Measurements from ENCODE around the gene OSBPL9. TPM values are rescaled to one million over a fixed set of nuclear protein-coding genes. Genes with fewer than 3 reads are reported as not detected.

The OSBPL9 gene
- total RNA-seq, 2 donors from 2014 or later: 94.1 to 114 TPM

DNA sequence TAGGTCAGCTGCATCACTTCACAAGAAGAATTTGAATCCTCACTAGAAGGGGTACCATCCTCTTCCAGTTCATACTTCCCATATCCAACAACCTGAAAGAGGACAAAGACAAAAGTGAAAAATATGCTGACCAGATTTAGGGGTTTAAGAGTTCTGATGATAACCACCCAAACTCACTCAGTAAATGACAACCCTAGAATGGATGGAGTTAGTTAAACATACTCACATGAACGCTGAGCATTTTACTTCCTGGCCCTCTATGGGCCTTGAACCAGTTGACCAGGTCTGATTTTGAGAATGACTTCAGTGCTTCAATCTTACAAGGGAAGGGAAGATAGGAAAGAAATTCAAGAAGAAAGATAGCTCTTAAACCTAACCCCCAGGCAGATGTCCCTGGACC is 172.4 kb downstream of the OSBPL9 start:
- Histone ChIP-seq H3K4me1 (ENCODE audit: control insufficient read depth in 1 of 2, low read depth in 2 of 2) (no peaks in the 10 kb centered on the region), H3K27me3 (replicated peaks; ENCODE audit: insufficient read depth) (no peaks in the 10 kb centered on the region), H3K9me3 (no peaks in the 10 kb centered on the region), H3K4me3 (no peak overlapping the region), H3K27ac (no peak overlapping the region), H3K36me3 (peaks cover 48% of the 10 kb centered on the region)
- ATAC-seq (ENCODE audit: insufficient number of reproducible peaks, low FRiP score, low read depth): no peak
- TF ChIP-seq, protein P1, sequence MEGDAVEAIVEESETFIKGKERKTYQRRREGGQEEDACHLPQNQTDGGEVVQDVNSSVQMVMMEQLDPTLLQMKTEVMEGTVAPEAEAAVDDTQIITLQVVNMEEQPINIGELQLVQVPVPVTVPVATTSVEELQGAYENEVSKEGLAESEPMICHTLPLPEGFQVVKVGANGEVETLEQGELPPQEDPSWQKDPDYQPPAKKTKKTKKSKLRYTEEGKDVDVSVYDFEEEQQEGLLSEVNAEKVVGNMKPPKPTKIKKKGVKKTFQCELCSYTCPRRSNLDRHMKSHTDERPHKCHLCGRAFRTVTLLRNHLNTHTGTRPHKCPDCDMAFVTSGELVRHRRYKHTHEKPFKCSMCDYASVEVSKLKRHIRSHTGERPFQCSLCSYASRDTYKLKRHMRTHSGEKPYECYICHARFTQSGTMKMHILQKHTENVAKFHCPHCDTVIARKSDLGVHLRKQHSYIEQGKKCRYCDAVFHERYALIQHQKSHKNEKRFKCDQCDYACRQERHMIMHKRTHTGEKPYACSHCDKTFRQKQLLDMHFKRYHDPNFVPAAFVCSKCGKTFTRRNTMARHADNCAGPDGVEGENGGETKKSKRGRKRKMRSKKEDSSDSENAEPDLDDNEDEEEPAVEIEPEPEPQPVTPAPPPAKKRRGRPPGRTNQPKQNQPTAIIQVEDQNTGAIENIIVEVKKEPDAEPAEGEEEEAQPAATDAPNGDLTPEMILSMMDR (IDR thresholded peaks at IDR 0.05): no peak
- DNase-seq (ENCODE audit: low spot score): no peak

DNA sequence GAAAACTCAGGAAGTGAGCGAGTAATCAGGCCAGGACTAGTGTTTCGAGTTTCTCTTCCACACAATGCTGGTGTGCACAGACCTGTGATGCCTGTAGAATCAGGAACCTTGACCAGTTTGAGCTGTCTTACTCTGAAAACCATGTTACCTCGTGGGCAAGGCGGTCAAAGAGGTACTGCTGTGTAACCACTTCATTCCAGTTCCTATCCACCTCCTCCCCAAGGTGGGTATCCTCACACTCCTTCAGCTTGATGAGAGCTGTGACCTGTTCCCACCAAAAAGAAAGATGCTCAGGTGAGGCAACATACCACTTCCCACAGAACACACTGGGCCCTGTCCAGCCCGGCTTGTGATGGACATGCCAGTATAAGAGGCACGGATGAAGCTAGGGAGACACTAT is 173.5 kb downstream of the OSBPL9 start:
- ATAC-seq (ENCODE audit: insufficient number of reproducible peaks, low FRiP score, low read depth): no peak
- Histone ChIP-seq H3K27ac (no peak overlapping the region), H3K4me1 (ENCODE audit: control insufficient read depth in 1 of 2, low read depth in 2 of 2) (no peaks in the 10 kb centered on the region), H3K36me3 (peaks cover 44% of the 10 kb centered on the region), H3K9me3 (no peaks in the 10 kb centered on the region), H3K27me3 (replicated peaks; ENCODE audit: insufficient read depth) (no peaks in the 10 kb centered on the region), H3K4me3 (no peak overlapping the region)
- TF ChIP-seq, protein P1 (IDR thresholded peaks at IDR 0.05): no peak
- no peak for DNase-seq (ENCODE audit: low spot score)

DNA sequence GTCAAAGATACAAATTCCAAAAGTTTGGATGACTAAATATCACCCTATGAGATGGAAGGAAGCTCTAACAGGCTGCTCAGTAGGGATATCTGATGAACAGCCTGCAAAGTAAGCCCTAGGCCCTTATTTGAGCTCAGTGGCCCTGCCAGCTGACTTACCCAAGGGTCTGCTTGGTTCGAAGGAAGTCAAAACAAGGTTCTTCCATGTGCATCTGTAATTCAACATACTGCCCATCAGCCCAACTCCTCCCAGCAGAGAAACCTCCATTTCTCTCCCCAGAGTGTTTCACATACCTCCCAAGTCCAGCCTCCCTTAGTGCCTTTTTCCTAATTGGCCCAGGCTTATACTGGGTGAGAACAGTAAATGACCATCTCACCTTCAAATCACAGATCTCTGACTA is 175.0 kb downstream of the OSBPL9 start:
- H3K4me1 ChIP-seq (ENCODE audit: control insufficient read depth in 1 of 2, low read depth in 2 of 2): no peaks in the 10 kb centered on the region
- TF ChIP-seq, protein P1 (IDR thresholded peaks at IDR 0.05): no peak
- H3K9me3 ChIP-seq: no peaks in the 10 kb centered on the region
- H3K36me3 ChIP-seq: peaks cover 43% of the 10 kb centered on the region
- H3K4me3 ChIP-seq: no peak overlapping the region
- no peak overlapping the region for H3K27ac ChIP-seq
- no peak for DNase-seq (ENCODE audit: low spot score)
- H3K27me3 ChIP-seq (replicated peaks; ENCODE audit: insufficient read depth): no peaks in the 10 kb centered on the region
- no peak for ATAC-seq (ENCODE audit: insufficient number of reproducible peaks, low FRiP score, low read depth)

DNA sequence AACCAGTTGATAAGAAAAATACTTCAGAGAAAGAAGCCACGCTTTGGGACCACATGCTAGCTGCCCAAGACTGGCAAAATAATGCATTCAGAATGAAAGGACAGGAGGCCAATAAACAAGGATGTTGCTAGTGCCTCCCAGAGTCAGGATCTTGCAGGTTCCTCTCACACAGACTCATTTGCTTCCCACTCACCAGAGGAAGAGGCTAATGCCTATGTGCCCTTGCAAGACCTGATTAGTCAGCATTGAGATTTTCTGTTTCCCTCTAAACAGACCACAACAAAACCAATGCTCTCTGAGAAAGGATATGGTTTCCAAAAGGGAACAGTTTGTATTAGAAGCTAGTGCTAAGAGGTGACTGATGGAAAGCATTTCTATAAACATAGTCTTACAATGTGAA is 176.0 kb downstream of the OSBPL9 start:
- no peaks in the 10 kb centered on the region for H3K9me3 ChIP-seq
- DNase-seq (ENCODE audit: low spot score) (no peak), ATAC-seq (ENCODE audit: insufficient number of reproducible peaks, low FRiP score, low read depth) (no peak)
- H3K27ac ChIP-seq: no peak overlapping the region
- no peaks in the 10 kb centered on the region for H3K4me1 ChIP-seq (ENCODE audit: control insufficient read depth in 1 of 2, low read depth in 2 of 2)
- H3K36me3 ChIP-seq: peaks cover 43% of the 10 kb centered on the region
- H3K4me3 ChIP-seq: no peak overlapping the region
- H3K27me3 ChIP-seq (replicated peaks; ENCODE audit: insufficient read depth): no peaks in the 10 kb centered on the region
- TF ChIP-seq, protein P1 (IDR thresholded peaks at IDR 0.05): no peak

DNA sequence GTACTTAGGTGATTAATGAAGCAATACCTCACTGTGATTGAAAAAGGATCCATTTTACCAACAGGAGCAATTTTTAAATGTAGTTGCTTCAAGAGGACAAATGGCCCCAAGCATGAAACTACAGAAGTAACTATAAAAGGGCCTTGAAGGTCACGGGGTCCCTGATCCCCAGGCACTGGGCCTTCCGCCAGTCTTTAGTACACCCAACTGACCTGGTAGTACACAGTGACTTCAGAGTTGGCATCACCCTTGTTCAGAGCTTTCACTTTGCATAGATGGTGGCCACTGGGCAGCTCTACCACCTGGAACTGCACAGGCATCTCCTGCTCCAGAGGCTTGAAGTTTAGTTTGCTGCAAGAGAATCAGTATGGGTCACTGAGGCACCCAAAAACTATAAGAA is 177.4 kb downstream of the OSBPL9 start:
- no peaks in the 10 kb centered on the region for H3K4me1 ChIP-seq (ENCODE audit: control insufficient read depth in 1 of 2, low read depth in 2 of 2)
- H3K27me3 ChIP-seq (replicated peaks; ENCODE audit: insufficient read depth): no peaks in the 10 kb centered on the region
- no peak overlapping the region for H3K4me3 ChIP-seq
- ATAC-seq (ENCODE audit: insufficient number of reproducible peaks, low FRiP score, low read depth): no peak
- H3K9me3 ChIP-seq: no peaks in the 10 kb centered on the region
- no peak overlapping the region for H3K27ac ChIP-seq
- TF ChIP-seq, protein P1 (IDR thresholded peaks at IDR 0.05): no peak
- H3K36me3 ChIP-seq: peaks cover 40% of the 10 kb centered on the region
- DNase-seq (ENCODE audit: low spot score): no peak
